HG03460 (cell line): Measurements from ENCODE around the gene SNED1.
A peak's percentile ranks its signal among the peaks of the same experiment; 100 is the strongest.
"Not testable (repeated sequence)": the region's sequence is repeated elsewhere in the genome, so short reads cannot be mapped to it uniquely, and the experiment has no call there.

ENCODE experiments used
- ATAC-seq: cut with Tn5 transposase; IDR thresholded peaks from one replicate; pipeline ENCODE4 v1.9.1; 2021; ENCODE audit not compliant: unreplicated experiment

Gene SNED1

GRCh38 chr2:241104611-241105010 is 106.2 kb downstream of the SNED1 start:
- ATAC-seq = not testable (repeated sequence)

GRCh38 chr2:241105641-241106040 is 107.2 kb downstream of the SNED1 start:
- no peak for ATAC-seq

- no peak for ATAC-seq
Observed at GRCh38 chr2:241107031-241107783, 108.8 kb downstream of the SNED1 start.

GRCh38 chr2:241108271-241109209 is 110.1 kb downstream of the SNED1 start:
- ATAC-seq = no peak

- ATAC-seq = no peak
Observed at GRCh38 chr2:241109210-241110088, 111.0 kb downstream of the SNED1 start.

DNA sequence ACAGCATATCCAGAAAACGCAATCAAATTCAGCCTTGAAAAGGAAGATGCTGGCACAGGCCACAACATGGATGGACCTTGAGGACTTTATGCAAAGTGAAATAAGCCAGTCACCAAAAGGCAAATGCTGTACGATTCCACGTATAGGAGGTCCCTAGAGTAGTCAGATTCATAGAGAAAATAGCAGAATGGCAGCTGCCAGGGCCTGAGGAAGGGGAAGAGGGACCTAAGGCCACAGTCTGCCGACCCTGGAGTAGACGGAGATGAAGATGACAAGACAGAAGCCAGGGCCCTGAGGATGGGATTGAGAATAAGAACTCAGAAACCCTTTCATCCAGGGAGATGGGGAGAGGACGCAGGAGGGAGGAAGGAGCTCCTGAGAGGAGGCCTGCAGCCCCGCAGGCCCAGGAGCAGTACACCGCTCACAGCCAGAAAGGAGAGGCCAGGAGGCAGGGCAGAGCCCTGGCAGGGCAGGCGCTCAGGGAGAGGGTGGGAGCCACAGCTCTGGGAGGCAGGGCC is 111.7 kb downstream of the SNED1 start:
- peak; percentile 2 for ATAC-seq

- peak; percentile 46 for ATAC-seq
Observed at GRCh38 chr2:241110607-241111439, 112.4 kb downstream of the SNED1 start.

DNA sequence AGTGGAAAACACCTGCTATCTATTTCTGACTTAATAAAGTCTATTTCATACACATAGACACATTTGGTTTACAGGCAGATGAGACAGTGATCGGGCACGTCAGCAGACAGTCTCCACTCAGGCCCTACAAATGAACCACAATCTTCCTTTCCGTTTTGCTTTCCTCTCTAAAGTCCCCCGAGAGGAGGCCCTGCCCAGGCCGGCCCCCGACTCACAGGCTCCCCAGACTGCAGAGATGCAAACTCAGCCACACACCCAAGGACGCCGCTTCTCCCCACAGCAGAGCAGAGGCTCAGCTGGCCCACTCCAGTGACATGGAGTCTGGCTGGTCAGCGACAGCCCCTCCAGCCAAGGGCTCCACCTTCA is 113.0 kb downstream of the SNED1 start:
- ATAC-seq = peak; percentile 41

- ATAC-seq = no peak
Observed at GRCh38 chr2:241112046-241112445, 113.6 kb downstream of the SNED1 start.

GRCh38 chr2:241112592-241112991 is 114.2 kb downstream of the SNED1 start:
- no peak for ATAC-seq

DNA sequence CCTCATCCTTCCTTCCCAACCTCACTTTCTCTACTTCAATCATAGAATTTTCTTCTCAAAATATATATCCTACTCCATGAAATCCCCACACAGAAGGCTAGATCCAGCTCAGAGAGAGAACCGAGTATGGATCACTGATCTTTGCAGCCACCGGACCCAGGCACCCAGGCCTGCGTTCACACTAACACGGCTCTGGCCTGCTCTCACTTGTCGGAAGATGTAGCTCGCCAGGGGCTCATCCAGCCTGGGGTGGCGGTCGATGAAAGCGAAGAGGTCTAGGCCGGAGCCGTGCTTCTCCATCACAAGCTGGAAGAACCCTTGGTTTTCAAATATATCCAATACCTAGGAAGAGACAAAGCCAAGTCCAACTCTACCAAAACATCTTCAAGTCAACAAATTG is 116.4 kb downstream of the SNED1 start:
- ATAC-seq = no peak

DNA sequence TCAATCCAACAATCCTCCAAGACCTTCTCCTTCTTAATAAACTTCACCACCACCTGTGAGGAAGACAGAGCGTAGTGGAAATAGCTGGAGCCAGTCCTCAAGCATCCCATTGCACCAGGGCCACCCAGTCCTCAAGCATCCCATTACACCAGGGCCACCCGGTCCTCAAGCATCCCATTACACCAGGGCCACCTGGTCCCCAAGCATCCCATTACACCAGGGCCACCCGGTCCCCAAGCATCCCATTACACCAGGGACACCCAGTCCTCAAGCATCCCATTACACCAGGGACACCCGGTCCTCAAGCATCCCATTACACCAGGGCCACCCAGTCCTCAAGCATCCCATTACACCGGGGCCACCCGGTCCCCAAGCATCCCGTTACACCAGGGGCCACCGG is 116.9 kb downstream of the SNED1 start:
- ATAC-seq = no peak

- no peak for ATAC-seq
Observed at GRCh38 chr2:241116606-241117560, 118.5 kb downstream of the SNED1 start.

DNA sequence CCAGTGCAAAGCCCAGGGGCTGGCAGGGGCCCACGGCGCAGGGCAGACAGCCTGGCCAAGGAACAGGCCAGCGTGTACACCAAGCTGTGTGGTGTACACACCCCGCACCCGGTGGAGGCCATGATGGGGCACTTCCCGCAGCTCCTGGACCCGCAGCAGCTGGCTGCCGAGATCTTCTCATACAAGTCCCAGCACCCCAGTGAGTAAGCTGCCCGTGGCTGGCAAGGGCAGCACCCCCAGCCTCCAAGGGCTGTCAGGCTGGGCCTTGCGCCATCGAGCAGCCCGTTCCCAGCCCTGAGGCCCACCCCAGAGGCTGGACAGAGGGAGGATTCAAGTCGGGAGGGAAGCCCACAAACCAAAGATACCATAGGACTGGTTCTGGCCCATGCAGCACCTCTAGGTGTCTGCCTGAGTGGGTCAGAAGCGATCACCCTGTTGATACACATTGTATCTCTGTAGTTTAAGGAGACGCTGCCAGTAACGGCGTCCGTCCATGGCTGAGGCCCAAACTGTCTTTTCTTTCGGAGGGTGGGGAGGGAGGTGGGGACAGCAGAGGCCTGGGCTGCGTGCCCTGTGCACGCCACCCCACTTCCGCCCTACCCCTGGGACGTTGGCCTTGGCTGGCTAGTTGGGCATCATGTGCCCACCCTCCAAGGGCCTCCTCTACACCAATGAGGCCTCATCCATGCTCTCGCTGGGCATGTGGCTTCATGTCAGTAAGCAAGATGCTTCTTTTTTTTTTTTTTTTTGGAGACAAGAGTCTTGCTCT is 120.5 kb downstream of the SNED1 start:
- ATAC-seq = no peak

DNA sequence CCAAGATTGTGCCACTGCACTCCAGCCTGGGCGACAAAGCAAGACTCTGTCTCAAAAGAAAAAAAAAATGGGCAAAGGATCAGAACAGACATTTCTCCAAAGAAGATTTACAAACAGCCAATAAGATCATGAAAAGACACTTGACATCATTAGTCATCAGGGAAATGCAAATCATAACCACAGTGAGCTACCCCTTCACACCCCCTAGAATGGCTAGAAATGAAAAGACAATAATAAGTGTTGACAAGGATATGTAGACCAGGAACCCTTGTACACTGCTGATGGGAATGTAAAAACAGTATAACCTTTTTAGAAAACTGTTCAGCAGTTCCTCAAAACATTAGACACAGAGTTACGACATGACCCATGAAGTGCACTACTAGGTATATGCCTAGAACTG is 122.0 kb downstream of the SNED1 start:
- ATAC-seq = no peak

DNA sequence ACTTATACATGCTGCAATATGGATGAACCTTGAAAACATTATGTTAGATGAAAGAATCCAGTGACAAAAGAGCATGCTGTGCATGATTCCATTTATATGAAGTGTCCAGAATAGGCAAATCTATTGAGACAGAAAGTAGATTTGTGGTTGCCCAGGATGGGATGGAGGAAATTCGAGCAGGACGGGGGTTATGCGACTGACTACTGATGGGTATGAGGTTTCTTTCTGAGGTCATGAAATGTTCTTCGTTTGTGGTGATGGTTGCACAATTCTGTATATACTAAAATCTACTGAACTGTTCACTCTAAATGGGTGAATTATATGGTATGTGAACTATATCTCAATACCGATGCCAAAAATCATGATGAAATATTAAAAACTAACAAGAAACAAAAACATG is 122.6 kb downstream of the SNED1 start:
- ATAC-seq = no peak

DNA sequence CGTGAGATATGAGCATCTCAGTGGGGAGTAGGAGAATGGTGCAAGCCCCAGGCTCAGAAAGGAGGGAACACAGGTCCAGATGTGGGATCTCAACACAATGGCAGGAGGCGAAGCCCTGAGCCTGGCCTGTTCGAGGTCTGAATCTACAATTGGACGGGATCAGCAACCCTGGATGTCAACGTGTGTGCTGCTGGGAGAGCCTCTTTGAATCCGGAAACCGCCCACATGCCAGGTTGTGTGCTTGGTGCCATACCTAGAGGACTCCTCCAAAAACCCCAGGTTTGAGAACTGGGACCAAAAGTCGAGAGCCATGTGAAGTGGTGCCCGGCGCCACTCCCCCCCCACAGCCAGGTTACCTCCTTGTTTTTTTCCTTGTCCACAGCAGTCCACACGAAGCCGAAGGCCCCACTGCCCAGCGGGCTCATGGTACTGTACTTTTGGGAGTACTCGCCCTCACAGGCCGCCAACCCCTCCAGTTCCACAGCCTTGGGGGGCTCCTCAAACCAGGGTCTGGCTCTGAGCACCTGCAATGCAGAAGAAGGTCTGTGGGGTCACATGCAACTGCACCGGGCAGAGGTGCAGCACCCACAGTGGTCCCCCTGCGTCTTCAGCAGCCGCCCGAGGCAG is 124.1 kb downstream of the SNED1 start:
- ATAC-seq = no peak
